GM18909 (cell line): ENCODE measurements around the gene UBAP2L.
"Not testable (repeated sequence)": the region's sequence is repeated elsewhere in the genome, so short reads cannot be mapped to it uniquely, and the experiment has no call there.

Experiments
- ATAC-seq: cut with Tn5 transposase; IDR thresholded peaks from one replicate; pipeline ENCODE4 v1.9.1; 2021; ENCODE audit warnings: mild to moderate bottlenecking; ENCODE audit not compliant: unreplicated experiment, poor library complexity

Gene UBAP2L

GRCh38 chr1:154198756-154199562 is 21.8 kb upstream of the UBAP2L start:
- no peak for ATAC-seq

DNA sequence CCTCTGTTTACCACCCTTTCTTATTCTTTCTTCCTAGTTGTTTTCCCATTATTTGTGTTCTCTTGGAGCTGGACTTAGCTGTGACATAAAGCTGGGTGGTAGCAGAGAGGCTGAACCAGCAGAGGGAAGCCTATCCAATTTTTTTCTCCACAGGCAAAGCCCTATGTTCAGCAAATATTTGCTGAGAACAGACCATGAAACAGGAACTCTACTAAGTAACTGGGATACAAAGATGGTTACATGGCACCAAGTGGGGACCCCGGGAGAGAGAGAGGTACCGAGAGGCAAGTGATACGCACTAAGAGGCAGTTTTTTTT is 21.2 kb upstream of the UBAP2L start:
- no peak for ATAC-seq

DNA sequence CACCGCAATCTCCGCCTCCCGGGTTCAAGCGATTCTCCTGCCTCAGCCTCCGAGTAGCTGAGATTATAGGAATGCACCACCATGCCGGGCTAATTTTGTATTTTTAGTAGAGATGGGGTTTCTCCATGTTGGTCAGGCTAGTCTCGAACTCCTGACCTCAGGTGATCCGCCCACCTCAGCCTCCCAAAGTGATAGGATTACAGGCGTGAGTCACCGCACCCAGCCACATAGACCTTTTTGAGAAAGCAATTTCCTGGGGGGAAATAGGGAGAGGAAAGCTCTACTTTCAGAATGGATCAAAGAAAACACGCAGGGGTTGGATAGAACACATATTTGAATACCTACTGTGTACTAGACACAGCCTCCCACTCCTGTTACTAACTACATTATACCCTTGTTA is 15.0 kb upstream of the UBAP2L start:
- not testable (repeated sequence) for ATAC-seq

- no peak for ATAC-seq
Observed at GRCh38 chr1:154206196-154206595, 14.6 kb upstream of the UBAP2L start, which contains the start of gene CFAP141. Gene CFAP141 (minus strand): TSS chr1:154206333. CDS start chr1:154206307, 26 bp downstream.

DNA sequence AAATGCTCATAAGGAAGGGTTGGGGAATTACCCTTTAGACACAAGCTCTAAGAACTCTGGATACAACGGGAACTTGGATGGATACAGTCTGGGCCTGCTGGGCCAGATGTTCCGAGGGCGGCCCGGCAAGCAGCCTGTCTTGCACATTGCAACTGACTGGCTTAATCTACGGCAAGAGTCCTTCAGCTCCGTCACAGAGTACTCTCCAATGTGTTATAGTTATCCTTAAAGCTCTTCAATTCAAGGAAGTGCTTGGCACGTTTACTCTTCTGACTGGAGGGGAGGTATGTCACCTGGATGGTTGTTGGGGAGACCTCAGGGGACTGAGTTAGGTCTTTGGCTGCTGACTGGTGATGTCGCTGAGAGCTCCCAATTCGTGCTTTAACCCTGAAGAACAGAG is 13.5 kb upstream of the UBAP2L start:
- no peak for ATAC-seq

DNA sequence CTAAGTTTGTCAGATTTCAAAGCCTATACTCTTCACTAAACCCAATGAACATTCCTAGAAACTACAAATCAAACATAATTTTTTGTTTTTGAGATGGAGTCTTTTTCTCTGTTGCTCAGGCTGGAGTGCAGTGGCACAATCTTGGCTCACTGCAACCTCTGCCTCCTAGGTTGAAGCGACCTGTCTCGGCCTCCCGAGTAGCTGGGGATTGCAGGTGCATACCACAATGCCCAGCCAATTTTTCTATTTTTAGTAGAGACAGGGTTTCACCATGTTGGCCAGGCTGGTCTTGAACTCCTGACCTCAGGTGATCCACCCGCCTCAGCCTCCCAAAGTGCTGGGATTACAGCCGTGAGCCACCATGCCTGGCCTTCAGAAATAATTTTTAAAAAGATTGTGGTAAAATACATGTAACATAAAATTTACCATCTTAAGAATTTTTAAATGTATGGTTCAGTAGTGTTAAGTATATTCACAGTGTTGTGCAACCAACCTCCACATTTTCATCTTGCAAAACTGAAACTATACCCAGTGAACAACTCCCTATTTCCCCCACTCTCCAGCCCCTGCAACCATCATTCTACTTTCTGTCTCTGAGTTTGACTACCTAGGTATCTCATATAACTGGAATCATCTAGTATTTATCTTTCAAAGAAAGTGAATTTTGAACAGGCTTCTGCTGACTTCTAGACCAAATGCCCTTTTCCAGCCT is 11.9 kb upstream of the UBAP2L start:
- no peak for ATAC-seq

GRCh38 chr1:154212083-154212482 is 8.7 kb upstream of the UBAP2L start:
- ATAC-seq = no peak

- ATAC-seq = no peak
Observed at GRCh38 chr1:154213274-154213673, 7.5 kb upstream of the UBAP2L start.

GRCh38 chr1:154218545-154218944 is 2.2 kb upstream of the UBAP2L start:
- no peak for ATAC-seq

DNA sequence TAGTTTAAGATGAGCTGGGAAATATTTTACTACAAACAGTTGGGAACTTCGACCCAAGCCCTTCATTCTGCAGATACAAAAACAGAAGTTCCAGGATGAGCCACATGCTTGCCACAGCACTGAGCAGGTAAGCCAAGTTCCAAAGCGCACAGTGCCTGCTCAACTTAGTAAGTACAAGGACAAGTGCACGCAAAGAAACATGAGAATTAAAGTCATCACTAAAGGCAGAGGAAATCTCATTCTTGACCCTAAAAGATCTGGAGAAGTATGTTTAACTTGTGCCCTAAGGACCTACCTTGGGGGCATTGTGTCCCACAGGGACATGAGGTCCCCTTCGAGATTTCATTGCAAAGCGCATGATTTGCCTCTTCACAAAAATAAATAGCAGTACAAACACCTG is 1.2 kb upstream of the UBAP2L start:
- ATAC-seq = no peak

DNA sequence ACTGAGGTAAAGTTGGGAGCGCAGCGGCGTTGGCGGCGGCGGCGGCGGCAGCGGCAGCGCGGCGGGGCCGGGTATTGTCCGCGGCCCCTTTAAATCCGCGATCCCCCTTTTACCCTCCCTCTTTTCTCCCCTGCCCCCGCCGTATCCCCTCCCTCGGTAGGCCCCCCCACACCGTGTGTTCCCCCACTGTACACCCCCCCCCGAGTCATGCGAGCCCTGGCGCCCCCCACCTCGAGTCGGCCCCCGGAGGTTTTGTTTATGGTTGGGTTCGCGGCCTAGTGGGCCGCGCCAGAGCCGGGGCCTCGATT is 169 bp downstream of the UBAP2L start:
- ATAC-seq = no peak

GRCh38 chr1:154221278-154222001 is 685 bp downstream of the UBAP2L start:
- peak; percentile 9 for ATAC-seq

GRCh38 chr1:154222518-154222917 is 1.8 kb downstream of the UBAP2L start:
- ATAC-seq = no peak

DNA sequence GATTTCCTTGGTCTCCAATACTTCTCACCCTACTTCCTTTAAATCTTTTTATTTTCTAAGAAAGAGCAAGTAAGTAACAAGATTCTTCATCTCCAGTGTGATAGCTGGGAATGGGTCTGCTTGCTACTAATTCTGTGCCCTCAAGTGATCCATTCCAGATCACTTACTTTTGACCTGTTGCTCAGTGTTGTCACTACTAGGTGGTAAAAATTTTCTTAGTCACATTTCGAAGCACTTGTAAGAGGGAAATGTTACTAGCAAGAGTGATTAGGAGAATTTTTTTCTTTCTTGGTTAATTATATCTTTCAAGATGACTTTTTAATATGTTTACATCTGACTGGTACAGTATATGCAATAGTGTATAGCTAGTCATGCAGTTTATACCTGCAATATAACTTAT is 2.2 kb downstream of the UBAP2L start:
- ATAC-seq = no peak

GRCh38 chr1:154223621-154224020 is 2.9 kb downstream of the UBAP2L start:
- no peak for ATAC-seq

- ATAC-seq = no peak
Observed at GRCh38 chr1:154225370-154225769, 4.6 kb downstream of the UBAP2L start.

DNA sequence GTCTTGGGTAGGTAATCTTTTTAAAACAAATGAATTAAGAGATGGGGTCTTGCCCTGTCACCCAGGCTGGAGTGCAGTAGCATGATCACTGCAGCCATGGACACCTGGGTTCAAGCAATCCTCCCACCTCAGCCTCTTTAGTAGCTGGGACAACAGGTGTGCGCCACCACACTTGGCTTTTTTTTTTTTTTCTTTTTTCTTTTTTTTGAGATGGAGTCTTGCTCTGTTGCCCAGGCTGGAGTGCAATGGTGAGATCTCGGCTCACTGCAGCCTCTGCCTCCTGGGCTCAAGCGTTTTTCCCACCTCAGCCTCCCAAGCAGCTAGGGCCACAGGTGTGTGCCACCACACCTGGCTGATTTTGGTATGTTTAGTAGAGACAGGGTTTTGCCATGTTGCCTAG is 10.4 kb downstream of the UBAP2L start:
- ATAC-seq = not testable (repeated sequence)

DNA sequence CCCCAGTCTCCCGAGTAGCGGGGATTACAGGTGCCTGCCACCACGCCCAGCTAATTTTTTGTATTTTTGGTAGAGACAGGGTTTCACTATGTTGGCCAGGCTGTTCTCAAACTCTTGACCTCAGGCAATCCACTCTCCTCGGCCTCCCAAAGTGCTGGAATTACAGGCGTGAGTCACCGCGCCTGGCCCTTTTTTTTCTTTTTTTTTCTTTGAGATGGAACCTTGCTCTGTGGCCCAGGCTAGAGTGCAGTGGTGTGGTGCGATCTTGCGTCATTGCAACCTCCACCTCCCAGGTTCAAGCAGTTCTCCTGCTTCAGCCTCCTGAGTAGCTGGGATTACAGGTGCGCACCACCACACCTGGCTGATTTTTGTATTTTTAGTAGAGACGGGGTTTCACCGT is 12.4 kb downstream of the UBAP2L start:
- ATAC-seq = not testable (repeated sequence)

DNA sequence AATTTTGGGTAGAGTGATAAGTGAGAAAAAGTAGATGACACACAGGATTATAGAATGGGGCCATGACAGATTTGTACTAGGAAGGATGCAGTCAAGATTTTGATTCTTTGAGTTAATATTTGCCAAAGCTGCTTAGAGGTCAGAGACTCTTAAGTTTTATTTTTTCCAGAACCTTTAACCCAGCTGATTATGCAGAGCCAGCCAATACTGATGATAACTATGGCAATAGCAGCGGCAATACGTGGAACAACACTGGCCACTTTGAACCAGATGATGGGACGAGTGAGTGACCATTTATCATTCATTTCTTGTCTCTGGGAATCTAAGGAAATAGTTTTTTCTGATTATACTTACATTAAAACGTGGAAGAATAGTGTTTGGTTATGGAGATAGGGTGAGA is 16.1 kb downstream of the UBAP2L start:
- no peak for ATAC-seq

GRCh38 chr1:154237435-154237834 is 16.7 kb downstream of the UBAP2L start:
- no peak for ATAC-seq

DNA sequence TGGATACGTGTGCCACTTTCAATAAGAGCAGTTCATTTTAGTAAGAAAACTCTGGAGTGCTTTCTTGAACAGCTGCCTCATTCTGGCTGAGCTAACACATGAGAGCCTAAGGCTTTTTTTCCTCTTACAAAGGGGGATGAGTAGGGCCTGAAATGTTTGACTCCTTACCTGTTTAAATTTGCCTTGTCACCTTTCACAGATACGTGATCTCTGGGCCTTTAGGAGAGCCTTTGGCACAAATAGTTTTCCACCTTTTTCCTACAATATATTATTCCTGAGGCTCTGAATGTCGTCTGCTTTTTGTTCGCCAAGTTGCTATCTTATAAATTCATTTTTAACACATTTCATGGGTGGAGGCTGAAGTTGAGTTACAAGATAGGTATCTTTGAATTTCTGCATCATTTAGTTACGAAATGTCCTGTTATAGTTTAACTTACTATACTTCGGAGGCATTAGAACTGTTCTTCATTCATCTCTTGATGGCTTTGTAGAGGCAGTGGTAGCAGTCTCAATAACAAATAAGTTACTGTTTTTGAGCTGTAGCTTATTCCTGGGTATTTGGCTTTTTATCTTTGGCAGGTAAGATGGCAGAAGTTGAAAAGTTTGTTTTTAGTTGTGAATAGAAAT is 17.2 kb downstream of the UBAP2L start:
- no peak for ATAC-seq
